PC-9 (cell line): ENCODE results near the gene FAM117B.

Experiments used
- CTCF ChIP-seq: fragments of 200-600 bp; sonication (generic); conservative IDR thresholded peaks from 2 replicates; pipeline ENCODE4 v1.6.1; 2017; ENCODE audit warnings: mixed run types, antibody characterized with exemption, mild to moderate bottlenecking, moderate library complexity
- EZH2 ChIP-seq: fragments of 200-600 bp; sonication (generic); IDR thresholded peaks from 2 replicates; pipeline ENCODE4 v1.8.0; 2017; ENCODE audit warnings: antibody characterized with exemption, low read depth

GRCh38 chr2:202752071-202752470 is 117.3 kb downstream of the FAM117B start:
- TF ChIP-seq CTCF (no peak), EZH2 (no peak)
